GM12864 (cell line): ENCODE data around the gene MMP20.

Experiments
- DNase-seq: peaks from one replicate; pipeline ENCODE4 v3.0.0-alpha.2; 2011; ENCODE audit warnings: low read depth
- H3K4me3 ChIP-seq: 2 replicates; pipeline ENCODE4 v1.5.1; 2011; ENCODE audit warnings: mild to moderate bottlenecking, low read depth, low read length, control low read depth
- CTCF ChIP-seq: IDR thresholded peaks from 2 replicates; pipeline ENCODE4 v1.5.1; 2011; ENCODE audit warnings: low read depth, mild to moderate bottlenecking, moderate library complexity, low read length, control low read depth, inconsistent platforms; ENCODE audit errors: missing control alignments

MMP20 gene

GRCh38 chr11:102589047-102589459 lies 36.1 kb downstream of the MMP20 start:
- TF ChIP-seq CTCF: no peak
- DNase-seq: no peak
- H3K4me3 ChIP-seq: no peak overlapping the region

DNA sequence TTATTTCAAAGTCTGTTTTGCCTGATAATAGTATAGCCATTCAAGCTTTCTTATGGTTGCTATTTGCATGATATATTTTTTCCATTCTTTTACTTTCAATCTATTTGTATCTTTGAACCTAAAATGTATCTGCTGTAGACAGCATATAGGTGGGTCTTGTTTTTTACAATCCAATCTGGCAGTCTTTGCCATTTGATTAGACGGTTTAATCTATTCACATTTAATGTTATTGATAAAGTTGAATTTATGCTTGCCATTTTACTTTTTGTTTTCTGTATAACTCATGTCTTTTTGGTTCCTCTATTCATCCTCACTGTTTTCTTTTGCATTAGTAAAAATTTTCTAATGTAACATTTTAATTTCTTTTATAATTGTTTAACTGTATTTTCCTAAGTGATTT lies 37.4 kb downstream of the MMP20 start:
- no peak overlapping the region for H3K4me3 ChIP-seq
- DNase-seq: no peak
- no peak for TF ChIP-seq CTCF

DNA sequence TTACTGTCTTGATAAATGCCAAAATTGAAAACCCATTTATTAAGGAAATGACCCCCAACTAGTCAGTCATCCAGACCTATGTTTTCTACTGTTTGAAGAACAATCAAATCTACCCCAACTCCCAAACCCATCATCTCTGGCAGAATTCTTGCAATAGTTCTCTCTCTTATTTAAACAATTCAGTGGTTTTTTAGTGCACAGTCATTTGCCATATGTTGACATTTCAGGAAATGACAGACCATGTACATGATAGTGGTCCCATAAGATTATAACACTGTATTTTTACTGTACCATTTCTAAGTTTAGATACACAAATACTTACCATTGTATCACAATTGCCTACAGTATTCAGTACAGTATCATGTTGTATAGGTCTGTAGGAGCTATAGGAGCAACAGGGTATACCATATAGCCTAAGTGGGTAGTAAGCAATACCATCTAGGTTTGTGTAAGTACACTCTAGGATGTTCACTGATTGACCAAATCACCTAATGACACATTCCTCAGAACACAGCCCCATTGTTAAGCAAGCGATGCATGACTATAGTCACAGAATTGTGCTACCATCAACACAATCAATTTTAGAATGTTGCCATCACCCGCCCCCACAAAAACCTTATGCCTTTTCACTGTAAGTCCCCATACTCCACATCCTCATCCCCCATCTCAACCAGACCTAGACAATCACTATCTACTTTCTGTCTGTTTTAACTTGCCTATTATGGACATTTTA lies 41.8 kb downstream of the MMP20 start:
- DNase-seq: no peak
- TF ChIP-seq CTCF: no peak

GRCh38 chr11:102582140-102582539 lies 43.0 kb downstream of the MMP20 start:
- no peak overlapping the region for H3K4me3 ChIP-seq
- TF ChIP-seq CTCF: no peak
- no peak for DNase-seq

More for the DNA sequence above, 41.8 kb downstream of the MMP20 start:
- no peak overlapping the region for H3K4me3 ChIP-seq

DNA sequence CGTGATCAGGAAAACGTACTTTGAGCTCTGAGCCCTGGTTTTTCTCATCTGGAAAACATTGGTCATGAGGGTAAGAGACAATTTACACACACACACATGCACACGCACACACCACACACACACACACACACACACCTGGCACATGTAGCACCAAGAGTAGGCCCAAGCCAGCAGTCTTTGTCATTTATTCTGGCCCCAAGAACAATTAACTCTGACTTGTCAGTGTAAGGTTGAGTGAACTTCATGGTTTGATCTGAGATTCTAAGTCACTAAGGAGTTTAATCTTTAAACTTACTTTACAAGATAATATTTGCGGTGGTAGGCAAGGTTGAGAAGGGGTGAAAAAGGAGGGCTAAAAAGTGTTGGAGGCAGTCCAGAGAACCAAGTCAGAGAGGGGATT lies 44.1 kb downstream of the MMP20 start:
- no peak overlapping the region for H3K4me3 ChIP-seq
- DNase-seq: no peak
- no peak for TF ChIP-seq CTCF

- no peak for DNase-seq
- no peak for TF ChIP-seq CTCF
Observed at GRCh38 chr11:102580185-102580951, 44.8 kb downstream of the MMP20 start.

More at GRCh38 chr11:102580185-102580951, 44.8 kb downstream of the MMP20 start:
- H3K4me3 ChIP-seq: no peak overlapping the region
